HG03159 (cell line): Measurements from ENCODE around the gene SMAD2.

Experiments
- ATAC-seq: cut with Tn5 transposase; IDR thresholded peaks from one replicate; pipeline ENCODE4 v1.9.1; 2021; ENCODE audit warnings: mild to moderate bottlenecking, moderate library complexity; ENCODE audit not compliant: unreplicated experiment

Gene SMAD2

DNA sequence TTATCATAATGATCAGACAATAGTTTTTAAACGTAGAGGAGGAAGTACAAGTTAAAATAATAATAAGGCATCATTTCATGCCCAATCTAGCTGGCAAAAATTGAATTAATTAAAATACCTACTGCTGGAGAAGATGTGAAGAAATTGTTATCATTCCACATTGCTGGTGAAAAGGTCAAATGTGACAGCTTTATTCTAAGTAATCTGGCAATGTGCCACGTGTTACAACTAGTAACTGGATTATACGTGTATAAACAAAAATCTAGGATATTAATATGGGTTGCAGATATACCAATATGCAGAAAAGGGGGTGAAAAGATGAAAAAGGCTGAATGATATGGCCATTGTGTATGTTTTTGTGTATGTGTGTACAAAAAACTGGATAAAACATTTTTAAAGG, 32.4 kb downstream of the SMAD2 start:
- no peak for ATAC-seq

DNA sequence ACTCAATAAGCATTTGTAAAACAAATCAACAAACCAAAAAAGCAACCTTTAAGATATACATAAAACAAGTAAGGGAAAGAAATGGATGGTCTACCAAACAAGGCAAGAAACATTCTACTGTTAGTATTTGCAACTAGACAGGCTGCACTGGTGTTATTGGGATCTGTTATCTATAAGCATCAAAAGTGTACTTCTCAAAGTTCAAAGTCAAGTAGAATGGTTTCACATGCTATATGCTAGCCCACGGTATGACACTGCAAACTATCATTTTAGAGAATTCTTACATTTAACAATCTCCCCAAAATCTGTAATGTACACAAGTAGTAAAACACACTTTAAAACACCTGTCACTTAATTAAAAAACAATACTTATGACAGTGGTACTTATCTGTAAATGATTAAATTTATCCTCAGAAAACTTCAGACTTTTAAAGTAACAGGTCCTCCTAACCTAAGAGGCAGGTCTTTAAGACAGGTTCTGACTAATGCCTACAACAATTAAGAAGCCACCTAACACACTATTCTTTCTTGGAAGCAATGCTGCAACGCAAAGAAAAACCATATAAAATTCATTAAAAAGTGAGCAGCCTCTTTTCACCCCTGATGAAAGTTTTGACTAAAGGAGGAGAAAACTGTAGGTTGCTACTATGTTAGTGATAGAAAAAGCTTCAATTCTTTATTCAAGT, 34.8 kb downstream of the SMAD2 start:
- no peak for ATAC-seq

- no peak for ATAC-seq
Measured at GRCh38 chr18:47893939-47894699, 36.3 kb downstream of the SMAD2 start.

DNA sequence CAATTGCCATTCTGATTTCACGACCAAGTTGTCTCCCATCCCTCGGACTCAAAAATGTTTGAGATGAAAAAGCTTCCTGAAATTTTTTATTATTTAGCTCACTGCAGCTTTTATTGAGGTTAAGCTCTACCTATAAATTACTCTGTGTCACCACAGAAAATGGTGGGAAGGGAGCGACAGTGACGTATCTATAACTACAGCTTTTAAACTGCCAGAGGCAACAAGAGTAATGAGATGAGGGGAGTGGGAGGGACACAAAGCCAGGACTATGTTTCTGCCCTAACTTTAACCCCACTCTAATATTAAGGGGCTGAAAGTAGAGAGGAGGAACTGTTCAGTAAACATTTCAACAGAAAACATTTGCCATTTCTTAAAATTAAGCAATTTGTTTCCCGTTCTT, 37.4 kb downstream of the SMAD2 start:
- ATAC-seq, result no peak

DNA sequence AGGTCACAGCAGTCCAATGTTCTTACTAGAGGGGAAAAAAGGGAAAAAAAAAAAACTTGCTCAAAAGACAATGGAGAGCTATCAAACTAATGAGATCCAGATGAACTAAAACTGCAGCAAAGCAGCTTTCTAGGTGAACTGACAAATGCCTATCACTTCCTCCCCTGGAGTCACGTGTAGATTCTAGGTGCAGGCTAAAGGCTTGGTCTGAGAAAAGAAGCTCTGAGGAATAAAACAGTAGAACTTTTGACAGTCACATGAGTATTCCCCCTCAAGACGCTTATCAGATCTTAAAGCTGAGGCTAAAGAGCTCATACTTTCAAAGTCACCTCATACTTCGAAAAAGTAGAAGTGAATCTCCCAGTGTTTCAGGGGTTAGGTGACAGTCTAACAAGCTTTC, 42.3 kb downstream of the SMAD2 start:
- ATAC-seq, result no peak

- no peak for ATAC-seq
Measured at GRCh38 chr18:47887227-47887626, 43.2 kb downstream of the SMAD2 start.

DNA sequence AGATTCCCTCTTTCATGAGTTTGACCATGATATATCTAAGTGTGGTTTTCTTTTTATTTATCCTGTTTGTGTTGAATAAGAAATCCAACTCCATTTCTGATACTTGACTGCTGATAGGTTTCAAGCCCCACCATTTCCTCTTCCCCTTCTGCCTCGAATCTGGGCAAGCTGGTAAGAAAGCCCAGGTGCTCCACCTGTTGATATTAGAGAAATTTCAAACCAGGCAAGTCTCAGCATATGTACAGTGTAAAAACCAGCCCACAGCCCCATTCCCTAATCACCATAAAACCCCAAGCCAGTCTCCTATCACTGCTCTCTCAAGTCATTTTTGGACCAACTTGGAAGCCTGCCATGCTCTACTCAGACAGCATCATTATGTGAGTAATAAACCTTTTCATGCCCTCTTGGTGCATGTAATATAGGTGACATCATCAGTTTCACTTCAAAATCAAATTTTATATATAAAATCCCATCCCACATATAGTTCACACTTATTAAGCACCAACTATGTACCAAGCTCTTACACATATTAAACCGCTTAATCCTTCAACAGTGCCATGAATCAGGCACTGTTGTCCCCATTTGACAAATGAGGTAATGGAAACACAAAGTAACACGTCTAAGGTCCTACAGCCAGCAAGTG, 46.6 kb downstream of the SMAD2 start:
- ATAC-seq, result no peak

- ATAC-seq, result no peak
Measured at GRCh38 chr18:47882641-47883040, 47.8 kb downstream of the SMAD2 start.

GRCh38 chr18:47881752-47882455, 48.6 kb downstream of the SMAD2 start:
- ATAC-seq, result no peak

- no peak for ATAC-seq
Measured at GRCh38 chr18:47881042-47881441, 49.4 kb downstream of the SMAD2 start.

GRCh38 chr18:47877892-47878291, 52.6 kb downstream of the SMAD2 start:
- ATAC-seq, result no peak

- no peak for ATAC-seq
Measured at GRCh38 chr18:47876813-47877212, 53.6 kb downstream of the SMAD2 start.

GRCh38 chr18:47873625-47874024, 56.8 kb downstream of the SMAD2 start:
- ATAC-seq, result no peak

GRCh38 chr18:47872426-47872825, 58.0 kb downstream of the SMAD2 start:
- ATAC-seq, result no peak

DNA sequence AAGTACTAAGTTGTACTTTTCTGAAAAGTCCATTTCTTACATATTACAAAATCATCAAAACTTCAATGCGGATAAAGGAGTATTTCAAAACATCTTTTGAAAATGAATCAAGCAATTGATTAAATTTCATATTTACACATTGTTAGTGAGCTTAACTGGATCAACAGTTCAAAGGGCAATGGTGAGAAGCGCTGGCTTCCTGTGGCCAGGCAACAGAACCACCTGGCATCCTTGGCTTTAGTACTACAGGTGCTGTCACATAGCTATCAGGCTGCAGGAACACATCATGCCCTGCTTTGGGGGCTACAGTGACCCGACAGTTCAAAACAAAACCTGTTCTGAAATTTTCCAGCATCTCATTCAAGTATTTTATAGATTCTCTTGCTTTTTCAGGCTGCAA, 59.2 kb downstream of the SMAD2 start:
- no peak for ATAC-seq

DNA sequence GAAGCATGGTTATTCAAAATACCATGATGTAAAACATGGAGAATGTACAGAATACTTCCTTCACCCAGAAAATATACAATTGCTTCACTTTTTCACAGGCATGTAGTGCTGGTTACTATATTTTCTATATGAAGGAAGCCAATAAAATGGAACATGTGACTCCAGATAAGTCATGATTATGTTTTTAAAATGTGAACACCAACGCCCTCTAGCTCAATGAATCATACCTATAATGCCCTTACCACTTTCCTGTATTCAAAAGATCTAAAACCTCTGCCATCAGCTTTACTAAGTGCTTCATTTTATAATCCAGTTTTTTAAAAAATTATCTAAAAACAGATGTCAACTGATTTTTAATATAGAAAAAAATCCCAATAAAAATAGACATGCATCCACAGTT, 59.9 kb downstream of the SMAD2 start:
- ATAC-seq, result no peak

DNA sequence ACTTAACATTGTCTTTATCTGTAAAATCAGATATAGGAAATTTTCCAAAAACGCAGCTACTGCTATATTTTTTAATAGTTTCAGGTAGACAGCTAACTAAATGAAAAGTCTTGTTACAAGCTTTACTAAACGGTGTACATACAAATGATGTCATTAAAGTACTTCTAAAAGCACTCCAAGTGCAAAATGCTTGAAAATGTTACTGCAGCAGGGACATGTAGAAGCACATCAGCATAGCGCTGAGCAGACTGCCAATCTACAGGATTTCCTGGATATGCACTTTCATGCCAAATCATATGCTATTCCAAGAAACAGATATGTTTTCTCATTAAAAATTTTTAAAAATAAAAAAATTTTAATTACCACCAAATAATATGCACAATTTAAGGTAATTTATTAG, 61.7 kb downstream of the SMAD2 start:
- no peak for ATAC-seq

DNA sequence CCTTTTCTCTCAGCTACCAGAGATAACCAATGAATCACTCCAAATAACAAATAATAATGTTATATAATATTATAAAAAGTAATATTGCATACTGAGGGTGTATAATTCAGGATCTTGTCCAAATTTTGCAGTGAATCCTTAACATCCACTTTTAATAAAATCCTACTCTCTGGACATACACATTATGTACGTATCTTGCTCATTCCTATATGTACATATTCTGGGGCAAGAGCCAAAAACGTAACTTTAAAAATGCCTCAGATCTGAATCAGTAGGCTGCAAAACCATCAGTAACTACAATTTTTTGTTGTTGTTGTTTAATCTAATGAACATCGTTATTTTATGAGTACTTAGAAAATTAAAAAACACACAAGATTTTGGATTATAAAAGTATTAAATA, 65.3 kb downstream of the SMAD2 start:
- ATAC-seq, result no peak

DNA sequence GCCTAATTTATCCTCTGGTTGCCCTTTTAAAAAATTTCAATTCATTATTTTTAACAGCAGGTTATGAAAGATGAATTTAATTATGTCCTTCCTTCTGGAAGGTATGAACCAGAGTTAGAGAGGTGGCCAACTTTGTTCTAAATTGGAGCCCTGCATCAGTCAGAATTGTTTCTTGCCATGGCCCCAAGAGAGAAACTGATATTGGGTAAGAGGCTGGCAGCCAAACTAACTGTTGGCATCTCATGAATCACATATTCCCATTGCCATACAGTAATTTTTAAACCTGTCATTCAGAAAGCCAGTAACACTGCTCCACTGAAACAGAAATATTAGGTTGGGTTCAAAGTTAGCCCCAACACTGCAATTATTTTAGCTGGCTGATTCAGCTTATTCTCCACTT, 67.4 kb downstream of the SMAD2 start:
- ATAC-seq, result no peak

GRCh38 chr18:47858607-47859006, 71.9 kb downstream of the SMAD2 start:
- no peak for ATAC-seq

GRCh38 chr18:47847635-47848034, 82.8 kb downstream of the SMAD2 start:
- ATAC-seq, result no peak

GRCh38 chr18:47846431-47846830, 84.0 kb downstream of the SMAD2 start:
- ATAC-seq, result no peak
